KBM-7 (cell line): Measurements from ENCODE around the gene AMPH.

Source experiments
- DNase-seq: peaks from one replicate; pipeline ENCODE4 v3.0.0-alpha.2; 2015
- in situ Hi-C: fragments of 300-500 bp; cut with MboI; formaldehyde crosslinking; loops from 2 replicates; pipeline ENCODE4 v1.14.3; 2020; ENCODE audit warnings: low sequenced_read_pairs, low pct_unique_long_range_greater_than_20kb, mixed read lengths

The AMPH gene

DNA sequence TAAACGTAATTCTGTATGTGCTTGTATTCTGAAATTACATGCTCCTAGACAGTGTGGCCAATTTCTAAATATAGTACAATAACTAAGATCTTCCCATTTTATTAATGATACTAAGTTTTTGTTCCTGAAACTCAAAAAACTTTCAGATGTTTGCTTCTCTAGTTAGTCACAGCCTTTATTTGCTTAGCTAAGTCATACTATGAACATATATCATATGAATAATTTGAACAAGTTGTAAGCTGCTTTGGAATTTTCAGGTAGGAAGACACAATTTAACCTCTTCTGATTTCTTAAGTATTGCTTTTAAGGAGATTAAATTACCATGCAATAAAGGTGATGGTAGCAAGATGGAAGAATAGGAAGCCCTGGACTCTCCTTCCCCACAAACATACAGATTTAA is 148.7 kb downstream of the AMPH start:
- no peak for DNase-seq
- in situ Hi-C loops: no loop called here

DNA sequence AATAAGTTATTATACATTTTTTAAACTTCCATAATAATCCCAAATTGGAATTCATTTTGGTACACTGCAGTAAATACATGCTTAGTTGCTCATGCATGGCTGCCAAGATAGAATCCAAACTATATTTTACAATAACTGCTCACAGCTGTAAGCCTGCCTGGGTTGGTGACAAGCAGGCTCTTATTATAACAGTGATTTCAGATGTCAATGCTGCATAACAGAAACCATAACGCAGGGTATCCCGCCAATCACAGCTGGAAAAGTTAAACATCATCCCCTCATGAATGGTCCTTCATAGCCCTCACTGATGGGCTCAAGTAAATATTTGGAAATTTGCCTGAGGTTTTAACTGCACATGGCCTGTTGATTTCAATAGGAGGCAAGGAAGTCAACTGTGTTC is 149.8 kb downstream of the AMPH start:
- DNase-seq: no peak
- in situ Hi-C loops: no loop called here

DNA sequence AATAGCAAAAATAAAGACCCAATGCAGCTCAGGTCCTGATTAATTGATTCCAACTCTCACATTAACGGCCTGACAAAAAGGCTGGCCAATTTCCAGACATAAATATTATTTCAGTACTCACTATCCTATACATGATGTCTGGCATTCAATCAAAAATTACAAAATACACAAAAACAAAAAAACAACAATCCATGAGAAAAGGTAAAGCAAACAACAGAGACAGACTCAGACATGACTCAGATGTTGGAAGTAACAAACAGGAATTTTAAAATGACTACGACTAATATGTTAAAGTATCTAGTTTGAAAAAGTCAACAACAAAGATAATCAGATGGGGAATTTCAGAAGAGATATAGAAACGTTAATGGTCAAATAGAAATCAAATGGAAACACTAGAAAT is 152.8 kb downstream of the AMPH start:
- in situ Hi-C loops: no loop called here
- no peak for DNase-seq

DNA sequence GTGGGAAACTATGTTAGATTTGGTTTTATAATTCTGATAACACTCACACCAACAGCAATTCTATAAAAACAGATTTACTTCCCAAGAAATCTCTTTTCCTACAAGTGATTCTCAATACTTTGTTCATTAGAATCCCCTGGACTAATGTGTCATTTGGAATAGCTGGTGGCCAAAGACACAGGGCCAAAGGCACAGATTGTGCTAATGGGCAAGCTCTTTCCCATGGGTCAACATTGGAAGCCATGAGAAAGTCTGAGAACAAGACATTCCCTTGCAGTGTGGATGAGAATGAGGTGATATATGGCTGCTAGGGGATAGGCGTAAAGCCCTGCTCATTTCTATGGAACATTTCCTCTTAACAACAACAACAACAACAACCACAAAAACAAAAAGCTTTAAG is 153.8 kb downstream of the AMPH start:
- DNase-seq: no peak
- in situ Hi-C loops: no loop called here

DNA sequence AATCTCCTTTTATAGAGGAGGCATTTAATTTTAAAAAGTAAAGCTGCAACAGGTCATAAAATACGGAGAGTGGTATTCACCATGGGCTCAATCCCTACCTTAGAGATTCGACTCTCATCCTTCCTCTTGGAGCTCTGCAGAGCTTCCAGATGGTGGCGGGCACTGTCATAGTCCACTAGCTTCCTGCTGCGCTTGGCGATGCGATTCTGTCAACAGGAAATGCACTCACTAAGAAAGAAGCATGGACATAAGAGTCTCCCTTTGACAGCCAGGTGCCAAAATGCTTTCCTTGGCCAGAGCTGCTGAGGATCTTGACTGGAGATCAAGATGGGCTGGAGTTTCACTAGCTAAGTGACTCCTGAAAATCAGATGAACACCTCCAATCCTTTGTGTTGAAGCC is 154.4 kb downstream of the AMPH start:
- DNase-seq: no peak
- in situ Hi-C loops: no loop called here

DNA sequence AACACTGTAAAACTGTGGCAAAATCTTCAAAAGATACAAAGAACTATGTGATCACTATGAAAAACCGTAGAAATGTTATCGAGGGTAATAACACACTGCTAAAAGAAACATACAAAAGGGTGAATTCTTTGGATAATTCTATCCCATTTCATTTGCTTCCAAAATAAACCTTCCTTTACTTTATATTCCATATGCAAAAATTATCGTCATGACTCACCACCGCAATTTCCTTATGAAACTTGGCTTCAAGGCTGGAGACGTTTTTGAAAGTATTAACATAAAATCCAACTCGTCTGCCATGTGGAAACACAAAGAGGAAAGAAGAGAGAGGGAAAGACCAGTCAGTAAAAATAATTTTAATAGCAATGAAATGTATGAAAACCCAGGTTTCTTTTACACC is 165.2 kb downstream of the AMPH start:
- in situ Hi-C loops: no loop called here
- DNase-seq: no peak

DNA sequence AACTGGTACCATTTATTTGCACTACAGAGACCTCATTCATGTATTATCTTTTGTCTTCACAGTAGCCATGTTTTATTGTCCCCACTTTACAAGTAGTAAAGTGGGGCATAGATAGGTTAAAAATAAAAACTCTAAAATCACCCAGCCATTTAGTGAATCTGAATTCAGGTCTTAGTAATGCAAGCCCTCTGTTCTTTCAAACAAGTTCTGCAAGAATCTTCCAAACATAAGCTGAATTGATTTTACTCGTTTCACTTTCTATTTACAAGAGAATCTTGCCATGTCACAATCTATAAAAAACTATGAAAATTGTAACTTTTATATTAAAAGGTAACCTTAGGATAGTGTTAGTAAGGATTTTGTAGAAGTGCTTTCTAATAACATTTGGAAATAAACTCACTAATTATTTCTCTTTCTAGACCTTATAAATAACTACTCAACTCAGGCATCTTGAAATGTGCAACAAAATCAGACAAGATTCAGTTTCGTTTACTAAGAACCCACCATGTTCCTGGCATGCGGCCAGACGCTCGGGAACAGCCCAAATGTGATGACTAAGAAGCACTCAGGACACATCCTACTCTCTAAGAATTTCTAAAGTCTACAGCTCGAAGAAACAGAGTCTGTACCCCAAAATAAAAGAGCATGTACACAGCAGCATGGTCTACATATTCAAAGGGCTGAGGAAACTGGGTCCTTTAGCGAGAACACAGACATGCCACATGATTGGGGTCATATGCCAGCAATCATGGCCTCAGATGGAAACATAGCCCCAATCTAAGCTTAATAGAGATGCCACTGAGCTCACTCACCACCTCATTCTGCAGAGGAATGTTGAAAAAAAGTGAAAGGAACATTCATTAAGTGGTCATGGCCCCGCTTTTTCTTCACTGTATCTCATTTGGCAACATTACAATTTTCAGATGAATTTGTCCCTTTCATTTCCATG is 167.6 kb downstream of the AMPH start:
- in situ Hi-C loops: no loop called here
- DNase-seq: peak; percentile 25

DNA sequence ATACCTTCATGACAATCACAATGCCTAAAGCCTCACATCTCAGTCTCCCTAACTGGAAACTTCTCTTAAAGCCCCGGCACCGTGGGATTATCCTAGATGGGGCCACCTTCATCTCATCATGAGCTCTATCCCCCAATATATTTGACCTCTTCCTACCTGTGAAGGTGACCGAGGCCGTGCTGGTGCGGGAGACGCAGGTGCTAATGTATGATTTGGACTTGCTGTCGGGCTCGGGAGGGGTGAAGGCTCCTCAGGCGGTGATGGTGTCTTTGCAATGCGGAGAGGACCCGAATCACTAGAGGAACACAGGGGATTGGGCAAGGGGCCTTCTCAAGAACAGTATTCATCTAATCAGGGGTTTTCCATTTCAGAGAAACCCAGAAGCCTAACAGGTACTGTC is 168.4 kb downstream of the AMPH start:
- no peak for DNase-seq
- in situ Hi-C loops: no loop called here

DNA sequence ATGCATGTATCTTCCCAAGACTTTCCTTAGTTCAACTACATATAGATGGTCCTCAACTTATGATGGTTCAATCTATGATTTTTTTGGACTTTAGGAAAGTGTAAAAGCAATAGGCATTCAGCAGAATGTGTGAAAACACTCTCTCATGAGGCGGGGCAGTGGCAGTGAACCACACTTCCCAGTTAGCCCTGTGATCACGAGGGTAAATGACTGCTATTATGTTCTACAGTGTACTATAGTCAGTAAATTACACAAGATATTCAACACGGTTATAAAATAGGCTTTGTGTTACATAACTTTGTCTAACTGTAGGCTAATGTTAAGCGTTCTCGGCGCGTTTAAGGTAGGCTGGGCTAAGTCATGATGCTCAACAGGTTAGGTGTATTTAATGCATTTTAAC is 169.3 kb downstream of the AMPH start:
- DNase-seq: no peak
- in situ Hi-C loops: no loop called here

DNA sequence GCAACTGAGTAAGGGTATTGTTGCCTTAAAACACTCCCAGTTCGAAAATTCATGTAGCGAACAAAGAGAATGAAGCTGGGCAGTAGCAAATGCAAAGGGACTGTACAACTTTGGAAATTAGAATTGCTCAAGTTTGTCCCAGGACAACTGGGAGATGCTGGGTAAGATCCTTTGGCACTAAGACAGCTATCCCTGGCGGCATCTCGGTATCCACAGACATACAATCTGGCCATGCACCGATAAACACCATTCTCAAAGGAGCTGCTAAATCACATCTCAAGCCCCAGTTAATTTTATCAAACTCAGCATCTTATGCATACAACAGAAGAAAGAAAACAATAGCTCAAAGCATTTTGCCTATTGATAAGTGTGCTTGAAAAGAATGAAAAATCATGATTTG is 177.3 kb downstream of the AMPH start:
- in situ Hi-C loops: no loop called here

DNA sequence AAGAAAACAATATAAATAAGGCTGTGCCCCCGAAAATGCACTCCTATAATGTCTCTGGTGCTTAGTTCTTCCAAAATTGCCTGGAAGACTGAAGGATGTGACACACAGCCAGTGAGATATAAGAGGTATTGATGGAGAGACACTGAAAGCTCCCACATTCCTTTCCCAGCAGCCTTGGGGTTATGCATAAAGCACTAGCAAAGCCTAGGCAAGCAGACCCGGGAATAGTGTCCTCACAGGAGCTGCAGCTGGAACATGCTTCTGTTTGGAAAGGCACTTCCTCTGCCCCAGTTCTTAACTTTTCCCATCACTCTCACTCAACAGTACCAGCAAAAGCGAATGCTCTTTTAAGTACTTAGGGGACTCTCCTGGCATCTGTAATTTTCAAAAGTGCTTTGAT is 178.0 kb downstream of the AMPH start:
- no peak for DNase-seq
- in situ Hi-C loops: no loop called here

More for the DNA sequence above, 177.3 kb downstream of the AMPH start:
- DNase-seq: no peak

DNA sequence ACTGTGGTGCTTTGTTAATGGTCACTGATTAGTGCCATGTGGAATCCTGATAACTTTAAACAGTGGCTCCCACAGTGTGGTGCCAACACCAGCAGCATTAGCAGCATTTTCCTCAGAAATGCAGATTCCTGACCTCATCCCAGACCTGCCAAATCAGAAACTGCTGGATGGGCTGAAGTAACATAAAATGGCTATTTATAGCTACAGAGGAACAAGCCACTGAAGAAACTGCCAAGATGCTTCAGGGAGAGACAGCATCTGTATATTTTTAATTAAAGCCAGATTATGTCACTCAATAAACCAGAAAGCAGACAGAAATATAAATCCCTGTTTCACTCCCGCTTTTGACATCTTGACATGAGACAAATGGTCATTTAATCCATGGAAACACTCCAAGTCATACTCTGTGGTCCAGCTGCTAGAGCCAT is 178.5 kb downstream of the AMPH start:
- DNase-seq: no peak
- in situ Hi-C loops: no loop called here

DNA sequence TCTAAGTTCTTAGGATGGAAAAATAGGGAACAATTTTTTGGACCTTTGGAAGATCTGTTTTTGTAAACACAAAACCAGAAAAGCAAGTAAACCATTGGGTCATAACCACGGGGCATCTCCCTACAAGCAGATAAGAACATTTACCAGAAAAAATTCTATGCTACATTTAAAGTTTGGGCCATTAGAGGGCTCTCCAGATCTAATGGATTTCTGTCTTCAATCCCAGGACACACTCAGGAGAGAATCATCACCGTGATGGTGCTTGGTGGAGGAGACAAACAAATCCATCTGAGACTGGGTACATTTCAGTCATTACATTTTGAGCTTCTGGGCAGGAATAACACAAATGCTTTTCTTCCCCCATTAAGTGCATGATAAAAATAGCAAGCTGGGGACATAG is 179.3 kb downstream of the AMPH start:
- no peak for DNase-seq
- in situ Hi-C loops: no loop called here

DNA sequence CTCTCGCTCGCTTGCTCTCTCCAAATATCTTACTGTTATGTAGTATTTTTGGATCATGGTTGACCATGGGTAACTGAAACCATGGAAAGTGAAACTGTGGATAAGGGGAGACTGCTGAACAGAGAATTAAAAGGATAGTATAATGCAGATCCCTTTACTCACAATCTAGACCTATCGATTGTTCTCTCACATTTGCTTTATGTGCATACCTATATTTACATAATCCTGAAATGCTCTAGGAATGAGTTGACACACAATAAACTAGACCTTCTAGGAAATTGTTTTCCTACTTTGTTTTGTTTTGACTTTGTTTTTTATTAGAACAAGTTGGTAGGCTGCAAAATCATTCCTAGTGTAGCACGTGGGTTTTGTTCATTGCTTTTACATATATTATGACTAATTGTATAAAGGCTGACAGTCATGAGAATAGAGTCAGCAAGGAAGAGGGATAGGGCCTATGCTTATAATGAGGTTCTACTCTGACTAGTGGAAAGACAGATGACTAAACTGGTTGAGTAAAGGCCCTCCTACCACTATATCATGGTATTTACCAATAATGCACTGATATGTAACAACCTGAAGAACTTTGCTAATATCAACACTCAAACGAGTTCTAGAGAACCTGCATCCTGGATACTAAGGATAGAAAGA is 182.5 kb downstream of the AMPH start:
- DNase-seq: no peak
- in situ Hi-C loops: no loop called here

DNA sequence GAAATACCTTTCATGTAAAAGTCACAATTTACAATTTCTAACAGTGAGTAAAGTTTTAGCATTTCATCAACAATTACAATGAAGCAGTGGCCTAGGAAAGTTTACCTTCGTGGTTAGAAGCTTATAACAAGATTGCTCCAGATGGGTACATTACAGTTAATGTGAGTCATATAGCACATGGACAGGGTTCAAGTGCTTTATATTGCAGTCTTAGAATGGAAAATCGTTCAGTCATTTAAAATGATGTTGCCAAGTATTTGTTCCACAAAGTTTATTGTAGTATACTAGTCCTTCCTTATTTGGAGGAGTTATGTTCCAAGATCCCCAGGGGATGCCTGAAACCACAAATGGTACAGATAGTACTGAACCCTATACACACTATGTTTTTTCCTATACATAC is 183.1 kb downstream of the AMPH start:
- DNase-seq: no peak
- in situ Hi-C loops: no loop called here

DNA sequence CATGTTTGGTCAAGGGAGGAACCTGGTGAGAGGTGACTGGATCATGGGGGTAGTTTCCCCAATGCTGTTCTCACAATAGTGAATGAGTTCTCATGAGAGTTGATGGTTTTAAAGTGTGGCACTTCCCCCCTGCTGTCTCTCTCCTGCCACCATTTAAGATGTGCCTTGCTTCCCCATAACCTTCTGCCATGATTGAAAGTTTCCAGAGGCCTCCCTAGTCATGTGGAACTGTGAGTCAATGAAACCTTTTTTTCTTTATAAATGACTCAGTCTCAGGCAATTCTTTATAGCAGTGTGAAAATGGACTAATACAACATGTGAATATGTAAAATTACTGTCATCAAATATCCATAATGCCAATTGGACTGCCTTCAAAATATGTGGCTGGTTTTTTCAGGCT is 192.2 kb downstream of the AMPH start:
- in situ Hi-C loops: no loop called here
- no peak for DNase-seq

DNA sequence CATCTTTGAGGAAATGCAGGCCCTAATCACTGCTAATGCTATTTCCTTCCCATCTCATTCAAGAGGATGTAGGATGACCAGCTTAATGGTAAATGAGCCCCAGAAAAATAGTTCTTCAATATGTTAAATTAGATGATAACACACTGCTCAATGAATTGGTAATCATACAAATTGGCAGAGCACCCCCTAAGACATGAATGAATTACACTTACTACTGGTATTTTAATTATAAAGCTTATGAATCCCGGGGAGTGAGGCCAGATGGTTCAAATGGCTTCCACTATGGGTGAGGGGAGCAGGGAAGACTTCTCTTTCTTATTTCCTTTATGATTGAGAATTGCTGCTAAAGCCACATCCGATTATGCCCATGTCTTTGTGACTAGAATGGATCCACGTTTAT is 198.5 kb downstream of the AMPH start:
- DNase-seq: no peak
- in situ Hi-C loops: no loop called here

DNA sequence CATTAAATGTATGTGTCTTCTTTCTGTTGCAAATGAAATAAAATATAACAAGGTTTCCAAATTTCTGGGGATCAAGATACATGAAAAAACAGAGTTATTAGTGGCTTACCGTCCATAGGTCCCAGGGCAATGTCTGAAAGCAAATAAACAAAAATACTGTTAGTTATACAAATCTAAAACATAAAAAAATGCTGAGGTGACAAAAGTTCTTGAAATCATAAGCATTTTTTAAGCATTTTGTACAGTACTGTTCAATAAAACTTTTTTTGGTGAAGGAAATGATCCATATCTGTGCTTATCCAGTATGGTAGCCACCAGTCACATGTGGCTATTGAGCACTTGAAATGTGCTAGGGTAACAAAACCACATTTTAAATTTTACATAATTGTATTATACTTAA is 199.1 kb downstream of the AMPH start:
- in situ Hi-C loops: no loop called here
- no peak for DNase-seq

DNA sequence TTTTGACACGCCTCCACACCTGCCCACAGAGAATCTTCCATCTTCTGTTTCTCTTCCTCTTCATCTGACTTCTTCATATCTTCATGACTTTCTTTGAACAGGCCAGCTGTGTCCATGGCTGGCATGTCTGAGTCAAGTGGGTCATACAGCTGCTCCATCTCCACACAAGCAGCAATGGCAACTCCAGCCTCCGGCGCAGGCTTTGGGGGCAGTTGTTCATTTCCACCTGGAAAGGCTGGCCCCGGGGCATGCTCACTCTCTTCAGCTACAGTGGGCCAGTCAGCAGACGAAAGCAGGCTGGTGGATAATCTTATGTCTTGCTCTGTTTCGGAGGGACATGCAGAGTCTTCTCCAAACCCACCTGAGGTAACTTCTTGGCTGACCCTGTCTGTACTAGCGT is 202.1 kb downstream of the AMPH start:
- DNase-seq: no peak
- in situ Hi-C loops: no loop called here

DNA sequence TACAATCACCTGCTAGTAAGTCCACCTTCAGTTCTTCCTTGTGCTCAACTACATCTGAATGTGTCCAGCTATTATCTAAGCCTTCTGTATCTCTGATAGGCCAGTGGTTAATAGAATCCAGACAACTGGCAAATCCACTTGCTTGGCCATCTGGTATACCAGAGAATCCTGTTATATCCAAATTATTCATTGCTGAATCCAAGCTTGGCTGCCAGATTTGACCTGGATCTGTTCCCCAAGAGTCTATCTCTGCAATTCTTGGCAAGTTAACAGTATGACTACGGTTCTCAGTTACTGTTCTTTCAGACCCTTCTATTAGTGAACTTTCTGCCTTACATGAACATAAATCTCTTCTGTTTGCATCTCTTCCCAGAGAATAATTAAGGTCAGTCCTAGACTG is 203.1 kb downstream of the AMPH start:
- in situ Hi-C loops: no loop called here

More for the DNA sequence above, 203.1 kb downstream of the AMPH start:
- no peak for DNase-seq
